H1 (cell line): Measurements from ENCODE around the gene LARP4. TPM values are rescaled to one million over a fixed set of nuclear protein-coding genes. Genes with fewer than 3 reads are reported as not detected.

ENCODE experiments used
- BRCA1 ChIP-seq: IDR thresholded peaks from 2 replicates; pipeline ENCODE4 v1.6.1; 2012; ENCODE audit warnings: low read depth, low read length, improper control_type of control experiment
- SP1 ChIP-seq: IDR thresholded peaks from 2 replicates; pipeline ENCODE4 v1.6.1; 2011; ENCODE audit warnings: low read depth, low read length
- polyA plus RNA-seq, 7 experiments: library from polyadenylated mRNA; depleted of rRNA in 3 of 7; stranded (reverse) in 5 of 7; unstranded in 2 of 7; fragments of >200 nt in 5 of 7; fragments of 200-250 nt in 2 of 7; gene quantifications; 1 replicate in 5 of 7; 2 replicates in 1 of 7; 4 replicates in 1 of 7; pipeline versions ENCODE4 v1.2.1 to v1.2.3, GENCODE V29; 2011 to 2013; ENCODE audit warnings: missing spikeins in 2 of 7, mixed read lengths in 2 of 7
- total RNA-seq: library from RNA; stranded (reverse); fragmentation: NEBNext Ultra II Directional; extraction: Animal tissue kit (Norgen Biotek cat#: 25700); gene quantifications from 2 replicates; pipeline ENCODE4 v1.2.1, GENCODE V29; 2021

The LARP4 gene
- total and polyA plus RNA-seq, 2 of the 8 experiments (the other 6 are each of a cell fraction or from before 2014, with no cell fraction given) = 12.8 to 93.9 TPM

- TF ChIP-seq SP1 = no peak
- no peak for TF ChIP-seq BRCA1
- TF ChIP-seq, all 59 proteins: peak for 0
Observed at GRCh38 chr12:50523772-50524171, 123.1 kb downstream of the LARP4 start (continued).
